Measurements from ENCODE around the gene ACAA2.
"Not testable (repeated sequence)": the region's sequence is repeated elsewhere in the genome, so short reads cannot be mapped to it uniquely, and the experiment has no call there.

The ACAA2 gene

DNA sequence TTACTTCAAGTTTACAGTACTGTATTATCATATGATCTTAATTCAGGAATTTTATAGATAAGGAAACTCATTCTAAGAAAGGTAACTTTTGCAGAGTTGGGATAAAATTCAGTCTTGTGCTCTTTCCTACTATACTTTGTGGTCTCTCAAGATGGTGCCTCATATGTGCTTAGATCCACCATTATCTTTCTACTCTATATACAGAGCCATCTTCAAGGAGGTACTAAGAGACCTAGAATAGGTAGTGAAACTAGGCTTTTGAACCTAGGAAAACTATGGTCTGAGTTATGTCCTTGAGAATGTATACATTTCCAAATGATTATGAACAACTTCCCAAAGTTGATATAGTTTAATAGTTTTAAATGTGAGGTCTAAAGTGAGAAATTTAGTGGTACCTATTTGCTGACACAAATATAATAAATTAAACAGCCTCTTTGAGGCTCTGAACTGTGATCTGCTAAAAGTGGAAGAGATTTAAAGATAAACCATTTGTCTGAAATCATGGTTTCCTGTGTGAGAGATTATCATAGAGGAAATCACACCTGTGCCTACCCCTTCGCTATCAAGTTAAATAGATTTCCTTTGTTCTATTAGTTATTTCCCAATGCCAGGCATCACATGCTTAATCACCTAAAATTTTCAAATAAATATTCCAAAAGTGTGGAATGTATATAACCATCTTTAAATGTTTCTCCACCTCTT lies 27.2 kb downstream of the ACAA2 start:
- H3K27ac ChIP-seq: no peak overlapping the region
- TF ChIP-seq, protein P1, sequence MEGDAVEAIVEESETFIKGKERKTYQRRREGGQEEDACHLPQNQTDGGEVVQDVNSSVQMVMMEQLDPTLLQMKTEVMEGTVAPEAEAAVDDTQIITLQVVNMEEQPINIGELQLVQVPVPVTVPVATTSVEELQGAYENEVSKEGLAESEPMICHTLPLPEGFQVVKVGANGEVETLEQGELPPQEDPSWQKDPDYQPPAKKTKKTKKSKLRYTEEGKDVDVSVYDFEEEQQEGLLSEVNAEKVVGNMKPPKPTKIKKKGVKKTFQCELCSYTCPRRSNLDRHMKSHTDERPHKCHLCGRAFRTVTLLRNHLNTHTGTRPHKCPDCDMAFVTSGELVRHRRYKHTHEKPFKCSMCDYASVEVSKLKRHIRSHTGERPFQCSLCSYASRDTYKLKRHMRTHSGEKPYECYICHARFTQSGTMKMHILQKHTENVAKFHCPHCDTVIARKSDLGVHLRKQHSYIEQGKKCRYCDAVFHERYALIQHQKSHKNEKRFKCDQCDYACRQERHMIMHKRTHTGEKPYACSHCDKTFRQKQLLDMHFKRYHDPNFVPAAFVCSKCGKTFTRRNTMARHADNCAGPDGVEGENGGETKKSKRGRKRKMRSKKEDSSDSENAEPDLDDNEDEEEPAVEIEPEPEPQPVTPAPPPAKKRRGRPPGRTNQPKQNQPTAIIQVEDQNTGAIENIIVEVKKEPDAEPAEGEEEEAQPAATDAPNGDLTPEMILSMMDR (conservative IDR thresholded peaks at IDR 0.05): no peak

DNA sequence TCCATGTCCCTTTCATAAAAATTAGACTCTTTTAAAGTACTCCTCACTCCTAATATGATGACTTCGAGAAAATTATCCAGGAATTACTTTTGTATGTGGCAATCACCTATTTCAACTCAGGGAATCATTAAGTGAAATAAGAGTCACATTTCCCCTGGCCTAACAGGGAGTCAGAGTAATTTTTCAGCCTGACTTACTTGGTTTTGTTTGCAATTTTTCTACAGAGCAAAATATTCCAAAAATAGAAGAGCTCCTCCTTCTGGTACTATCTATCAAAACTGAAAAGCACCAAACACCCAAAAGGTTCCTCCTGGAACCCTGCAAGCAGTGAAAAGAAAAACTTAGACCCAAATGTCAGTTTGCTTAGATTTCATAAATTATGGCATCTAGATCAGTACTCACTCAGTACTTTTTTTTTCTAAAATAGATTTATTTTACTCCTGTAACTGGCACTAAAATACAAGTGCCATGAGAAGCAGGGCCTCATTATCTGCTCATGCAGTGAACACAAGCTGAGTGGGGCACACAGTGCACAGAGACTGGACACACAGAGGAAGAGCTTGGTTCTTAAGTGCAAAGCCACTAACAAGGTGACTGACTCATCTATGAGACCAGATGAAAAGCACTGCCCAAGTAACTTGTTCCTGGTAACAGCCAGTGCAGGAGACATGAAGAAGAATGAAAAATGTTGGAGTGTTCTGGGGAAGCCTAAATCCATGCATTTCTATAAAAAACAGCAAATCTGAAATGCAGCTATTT lies 28.7 kb downstream of the ACAA2 start:
- no peak overlapping the region for H3K27ac ChIP-seq
- TF ChIP-seq, protein P1 (conservative IDR thresholded peaks at IDR 0.05): peak; percentile 53

DNA sequence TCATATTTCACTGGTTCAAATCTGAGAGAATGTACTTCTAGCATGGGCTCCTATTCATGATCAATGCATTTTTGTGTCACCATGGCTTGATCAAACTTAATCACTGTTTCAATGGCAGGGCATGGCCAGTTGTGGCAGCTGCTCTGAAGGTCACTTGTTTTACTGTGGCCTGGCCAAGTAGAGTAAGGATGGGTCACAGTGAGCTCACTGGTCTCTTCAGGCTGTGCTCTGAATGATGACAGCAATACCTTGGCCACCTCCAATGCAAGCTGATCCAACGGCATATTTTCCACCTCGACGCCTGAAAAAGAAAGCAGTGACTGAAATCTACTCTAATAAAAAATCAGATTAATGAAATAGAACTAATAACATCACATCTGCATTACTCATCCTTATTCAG lies 29.7 kb downstream of the ACAA2 start:
- not testable (repeated sequence) for H3K27ac ChIP-seq

DNA sequence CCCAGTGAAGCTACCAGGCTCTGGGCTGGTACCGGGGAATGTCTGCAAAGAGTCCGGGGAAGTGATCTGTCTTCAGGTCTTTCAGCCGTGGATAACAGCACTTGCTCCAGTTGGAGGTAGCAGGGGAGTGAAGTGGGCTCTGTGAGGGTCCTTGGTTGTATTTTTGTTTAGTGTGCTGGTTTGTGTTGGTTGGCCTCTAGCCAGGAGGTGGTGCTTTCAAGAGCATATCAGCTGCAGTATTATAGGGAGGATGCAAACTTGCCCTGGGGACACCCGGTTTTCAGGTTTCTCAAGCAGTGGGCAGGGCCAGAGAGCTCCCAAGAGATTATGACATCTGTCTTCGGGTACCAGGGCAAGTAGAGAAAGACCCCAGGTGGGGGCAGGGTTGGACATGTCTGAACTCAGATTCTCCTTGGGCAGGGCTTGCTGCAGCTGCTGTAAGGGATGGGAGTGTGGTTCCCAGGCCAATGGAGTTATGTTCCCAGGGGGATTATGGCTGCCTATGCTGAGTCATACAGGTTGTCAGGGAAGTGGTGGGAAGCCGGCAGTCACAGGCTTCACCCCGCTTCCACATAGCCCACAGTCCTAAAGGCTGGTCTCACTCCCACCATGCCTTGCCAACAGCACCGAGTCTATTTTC lies 34.4 kb downstream of the ACAA2 start:
- no peak overlapping the region for H3K27ac ChIP-seq
- TF ChIP-seq, protein P1 (conservative IDR thresholded peaks at IDR 0.05): no peak

DNA sequence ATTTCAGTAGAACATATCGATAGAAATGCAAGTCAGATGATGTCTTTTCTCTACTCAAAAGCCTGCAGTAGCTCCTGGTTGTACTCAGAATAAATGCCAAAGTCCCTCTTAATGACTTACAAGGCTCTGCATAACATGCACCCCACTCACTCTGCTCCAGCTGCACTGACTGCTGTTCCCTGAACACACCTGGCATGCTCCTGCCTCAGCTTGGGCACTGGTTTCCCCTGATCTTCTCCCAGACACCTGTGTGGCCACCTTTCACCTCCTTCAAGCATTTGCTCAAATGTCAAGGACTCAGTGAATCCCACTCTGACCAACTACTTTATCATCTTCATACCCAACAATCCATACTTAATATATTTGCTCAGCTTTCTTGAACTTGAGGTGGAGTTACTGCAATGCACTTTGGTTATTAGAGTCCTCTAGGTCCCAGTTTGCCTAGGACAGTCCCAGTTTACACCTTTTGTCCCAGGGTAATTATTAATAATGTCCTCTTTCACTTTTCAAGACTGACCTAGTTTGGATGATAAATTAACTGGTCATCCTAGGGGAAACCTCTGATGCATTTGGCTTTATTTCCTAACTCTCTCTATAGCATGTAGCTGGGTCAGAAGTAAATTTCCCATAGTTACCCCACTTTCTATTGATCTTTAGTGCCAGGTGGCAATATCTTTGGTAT lies 44.1 kb downstream of the ACAA2 start:
- TF ChIP-seq, protein P1 (conservative IDR thresholded peaks at IDR 0.05): no peak
- no peak overlapping the region for H3K27ac ChIP-seq

DNA sequence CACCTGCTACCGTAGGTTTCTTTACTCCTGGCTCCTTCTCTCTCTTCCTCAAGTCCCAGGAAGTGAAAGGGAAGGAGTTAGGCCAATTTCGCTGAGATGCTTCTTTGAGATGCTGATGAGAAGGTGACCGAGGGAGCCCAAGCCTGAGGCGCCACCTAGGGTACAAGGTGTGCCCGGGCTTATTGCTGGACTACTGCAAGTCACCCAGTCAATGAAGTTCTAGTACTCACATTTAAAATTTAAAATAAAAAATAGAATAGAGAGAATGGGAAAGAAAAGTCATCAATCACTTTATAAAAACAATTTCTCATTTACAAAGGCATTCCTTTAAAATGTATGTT lies 45.3 kb downstream of the ACAA2 start:
- TF ChIP-seq, protein P1 (conservative IDR thresholded peaks at IDR 0.05): peak; percentile 91
- no peak overlapping the region for H3K27ac ChIP-seq

DNA sequence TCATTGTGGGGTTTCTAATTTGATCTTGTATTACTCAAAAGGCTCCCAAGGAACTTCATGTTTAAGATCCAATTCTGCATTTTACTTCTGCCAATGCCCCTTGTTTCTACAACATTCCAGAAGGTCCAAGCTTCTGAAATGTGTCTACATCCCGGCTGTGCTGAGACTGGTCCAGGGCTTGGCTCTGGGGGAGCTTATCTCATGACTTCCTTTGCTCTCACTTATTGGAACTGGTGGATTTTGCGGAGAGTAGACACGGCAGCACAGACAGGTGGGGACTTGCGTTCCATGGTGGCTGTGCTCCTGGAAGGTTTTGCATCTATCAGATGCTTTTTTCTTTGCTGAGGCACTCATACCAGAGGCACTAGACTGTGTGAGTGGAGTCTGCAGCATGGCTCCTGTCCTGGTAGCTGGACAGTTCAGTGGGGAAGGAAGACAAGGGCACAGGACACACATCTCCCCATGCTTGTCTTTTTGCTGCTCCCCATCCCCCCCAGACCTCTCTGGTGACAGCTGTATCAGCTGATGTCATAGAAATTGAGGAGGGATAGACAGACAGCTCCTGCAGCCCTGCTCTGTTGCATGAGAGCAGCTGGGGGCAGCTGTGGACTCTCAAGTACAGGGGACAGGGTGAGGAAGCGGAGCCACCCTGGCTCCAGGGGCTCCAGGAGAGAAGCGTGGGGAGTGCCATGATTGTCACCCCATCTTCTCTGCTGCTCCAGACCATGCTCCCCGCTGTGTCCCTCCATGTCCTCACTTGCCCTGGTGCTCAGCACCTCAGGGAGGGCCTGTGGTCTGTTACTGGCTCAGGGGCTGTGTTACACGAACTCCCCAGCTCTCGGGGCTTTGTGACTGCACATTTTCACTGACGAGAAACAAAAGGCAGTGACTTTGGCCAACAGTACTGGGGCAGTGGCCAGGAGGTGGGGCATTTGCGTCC lies 46.0 kb downstream of the ACAA2 start:
- TF ChIP-seq, protein P1 (conservative IDR thresholded peaks at IDR 0.05): no peak
- H3K27ac ChIP-seq: no peak overlapping the region

Data from VCaP (cell line).